ENCODE measurements around the gene DDX49.

Gene DDX49

GRCh38 chr19:18889949-18890745 lies 29.4 kb upstream of the DDX49 start:
- Histone ChIP-seq H3K9me3 (no peaks in the 10 kb centered on the region), H3K27me3 (ENCODE audit: low read depth) (no peaks in the 10 kb centered on the region), H3K36me3 (replicated peaks) (peaks cover 3% of the 10 kb centered on the region; the same call in 1 of the 2 replicates), H3K4me1 (no peaks in the 10 kb centered on the region), H3K4me3 (no peak overlapping the region)
- in situ Hi-C loops (cut with MboI; ENCODE audit: low sequenced_read_pairs), result no loop called here
- no peak for DNase-seq (ENCODE audit: low spot score in 2 of 2)

DNA sequence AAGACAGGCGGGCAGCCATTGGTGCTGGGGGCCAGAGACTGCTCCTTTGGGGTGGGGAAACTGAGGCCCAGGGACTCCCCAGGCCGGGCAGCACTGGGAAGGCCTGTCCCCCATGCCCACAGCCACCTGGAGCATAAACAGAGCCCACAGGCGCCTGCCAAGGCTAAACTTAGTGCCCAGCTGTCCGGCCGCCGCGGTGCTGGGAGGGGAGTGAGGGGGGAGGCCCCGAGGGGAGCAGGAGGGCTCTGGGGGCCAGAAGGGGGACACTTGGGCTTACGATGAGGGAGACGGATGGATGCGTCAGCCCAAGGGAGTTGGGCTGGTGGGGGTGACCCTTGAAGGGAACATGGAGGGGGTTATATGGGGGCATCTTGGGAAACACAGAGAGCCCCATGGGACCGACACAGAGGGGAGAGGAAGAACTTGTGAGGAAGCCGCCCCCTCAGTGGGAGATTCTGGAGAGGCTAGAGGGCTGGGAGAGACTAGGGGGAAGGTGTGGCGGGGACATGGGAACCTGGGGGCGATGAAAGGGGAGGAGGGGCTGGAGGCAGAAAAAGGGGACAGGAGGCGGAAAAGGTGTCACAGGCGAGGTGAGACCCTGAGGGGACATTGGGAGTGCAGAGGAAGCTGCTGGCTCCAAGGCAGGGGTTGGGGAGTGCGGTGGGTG lies 25.8 kb upstream of the DDX49 start:
- no peaks in the 10 kb centered on the region for H3K9me3 ChIP-seq
- DNase-seq (ENCODE audit: low spot score in 2 of 2), result no peak
- H3K4me3 ChIP-seq, result no peak overlapping the region
- no peaks in the 10 kb centered on the region for H3K27me3 ChIP-seq (ENCODE audit: low read depth)
- H3K36me3 ChIP-seq (replicated peaks), result no peaks in the 10 kb centered on the region
- no peaks in the 10 kb centered on the region for H3K4me1 ChIP-seq
- in situ Hi-C loops (cut with MboI; ENCODE audit: low sequenced_read_pairs), result no loop called here

- no peaks in the 10 kb centered on the region; the same call in 1 of the 2 replicates for H3K36me3 ChIP-seq (replicated peaks)
- no peaks in the 10 kb centered on the region for H3K27me3 ChIP-seq (ENCODE audit: low read depth)
- H3K4me1 ChIP-seq, result no peaks in the 10 kb centered on the region
- peak in 1 of 2 experiments; percentile 76 for DNase-seq (ENCODE audit: low spot score in 2 of 2)
- in situ Hi-C loops (cut with MboI; ENCODE audit: low sequenced_read_pairs), result no loop called here
- peak overlapping the region; percentile 49 for H3K4me3 ChIP-seq
- no peaks in the 10 kb centered on the region for H3K9me3 ChIP-seq
Measured at GRCh38 chr19:18894254-18895037, 25.1 kb upstream of the DDX49 start.

- Histone ChIP-seq H3K27me3 (ENCODE audit: low read depth) (no peaks in the 10 kb centered on the region), H3K4me3 (peak overlapping the region; percentile 49), H3K9me3 (no peaks in the 10 kb centered on the region), H3K4me1 (no peaks in the 10 kb centered on the region), H3K36me3 (replicated peaks) (no peaks in the 10 kb centered on the region; the same call in 1 of the 2 replicates)
- DNase-seq (ENCODE audit: low spot score in 2 of 2), result peak; percentile 27 to 77
- in situ Hi-C loops (cut with MboI; ENCODE audit: low sequenced_read_pairs), result no loop called here
Measured at GRCh38 chr19:18895038-18895823, 24.3 kb upstream of the DDX49 start.

DNA sequence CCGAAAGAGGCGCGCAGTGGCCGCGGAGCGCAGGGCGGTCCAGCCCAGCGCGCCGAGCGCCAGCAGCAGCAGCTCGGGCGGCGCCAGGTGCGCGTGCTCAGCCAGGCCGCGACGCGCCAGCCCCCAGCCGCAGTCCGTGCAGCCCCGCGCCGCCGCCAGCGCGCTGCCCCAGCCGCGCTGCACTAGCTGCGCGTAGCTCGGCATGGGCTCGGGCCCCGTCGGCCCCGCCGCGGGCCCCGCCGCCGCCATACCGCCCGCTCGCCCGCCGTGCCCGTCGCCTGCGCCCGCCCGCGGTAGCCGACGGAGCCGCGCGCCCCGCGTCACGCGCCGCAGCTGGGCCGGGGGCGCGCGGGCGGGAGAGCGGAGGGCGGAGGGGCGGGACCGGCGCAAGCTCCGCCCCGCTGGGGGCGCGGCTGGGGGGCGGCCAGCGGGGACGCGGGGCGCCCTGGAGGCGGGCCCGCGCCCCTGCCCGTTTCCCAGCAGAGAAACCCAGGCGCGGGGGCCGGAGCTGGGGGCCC lies 23.6 kb upstream of the DDX49 start, which contains the start of gene CERS1:
Gene CERS1, minus strand, starts transcription at position 335 of the 518 bp plus-strand sequence. Its CDS starts 86 bp downstream, at position 249.
- in situ Hi-C loops (cut with MboI; ENCODE audit: low sequenced_read_pairs), result no loop called here
- DNase-seq (ENCODE audit: low spot score in 2 of 2), result peak in 1 of 2 experiments; percentile 57
- Histone ChIP-seq H3K4me1 (no peaks in the 10 kb centered on the region), H3K27me3 (ENCODE audit: low read depth) (no peaks in the 10 kb centered on the region), H3K9me3 (no peaks in the 10 kb centered on the region), H3K36me3 (replicated peaks) (no peaks in the 10 kb centered on the region; the same call in 1 of the 2 replicates), H3K4me3 (peak within 1 kb of the TSS; percentile 49)

- no peak for DNase-seq (ENCODE audit: low spot score in 2 of 2)
- H3K27me3 ChIP-seq (ENCODE audit: low read depth), result no peaks in the 10 kb centered on the region
- no peak overlapping the region for H3K4me3 ChIP-seq
- no peaks in the 10 kb centered on the region for H3K9me3 ChIP-seq
- no peaks in the 10 kb centered on the region; the same call in 1 of the 2 replicates for H3K36me3 ChIP-seq (replicated peaks)
- no peaks in the 10 kb centered on the region for H3K4me1 ChIP-seq
- in situ Hi-C loops (cut with MboI; ENCODE audit: low sequenced_read_pairs), result no loop called here
Measured at GRCh38 chr19:18896421-18896841, 23.1 kb upstream of the DDX49 start.

GRCh38 chr19:18897094-18898029 lies 22.2 kb upstream of the DDX49 start:
- Histone ChIP-seq H3K4me1 (no peaks in the 10 kb centered on the region), H3K4me3 (no peak overlapping the region), H3K27me3 (ENCODE audit: low read depth) (no peaks in the 10 kb centered on the region), H3K9me3 (no peaks in the 10 kb centered on the region), H3K36me3 (replicated peaks) (no peaks in the 10 kb centered on the region; the same call in 1 of the 2 replicates)
- in situ Hi-C loops (cut with MboI; ENCODE audit: low sequenced_read_pairs), result no loop called here
- no peak for DNase-seq (ENCODE audit: low spot score in 2 of 2)

GRCh38 chr19:18898081-18898606 lies 21.4 kb upstream of the DDX49 start:
- in situ Hi-C loops (cut with MboI; ENCODE audit: low sequenced_read_pairs), result no loop called here
- Histone ChIP-seq H3K27me3 (ENCODE audit: low read depth) (no peaks in the 10 kb centered on the region), H3K36me3 (replicated peaks) (no peaks in the 10 kb centered on the region; the same call in 1 of the 2 replicates), H3K4me3 (no peak overlapping the region), H3K9me3 (no peaks in the 10 kb centered on the region), H3K4me1 (no peaks in the 10 kb centered on the region)
- DNase-seq (ENCODE audit: low spot score in 2 of 2), result no peak

DNA sequence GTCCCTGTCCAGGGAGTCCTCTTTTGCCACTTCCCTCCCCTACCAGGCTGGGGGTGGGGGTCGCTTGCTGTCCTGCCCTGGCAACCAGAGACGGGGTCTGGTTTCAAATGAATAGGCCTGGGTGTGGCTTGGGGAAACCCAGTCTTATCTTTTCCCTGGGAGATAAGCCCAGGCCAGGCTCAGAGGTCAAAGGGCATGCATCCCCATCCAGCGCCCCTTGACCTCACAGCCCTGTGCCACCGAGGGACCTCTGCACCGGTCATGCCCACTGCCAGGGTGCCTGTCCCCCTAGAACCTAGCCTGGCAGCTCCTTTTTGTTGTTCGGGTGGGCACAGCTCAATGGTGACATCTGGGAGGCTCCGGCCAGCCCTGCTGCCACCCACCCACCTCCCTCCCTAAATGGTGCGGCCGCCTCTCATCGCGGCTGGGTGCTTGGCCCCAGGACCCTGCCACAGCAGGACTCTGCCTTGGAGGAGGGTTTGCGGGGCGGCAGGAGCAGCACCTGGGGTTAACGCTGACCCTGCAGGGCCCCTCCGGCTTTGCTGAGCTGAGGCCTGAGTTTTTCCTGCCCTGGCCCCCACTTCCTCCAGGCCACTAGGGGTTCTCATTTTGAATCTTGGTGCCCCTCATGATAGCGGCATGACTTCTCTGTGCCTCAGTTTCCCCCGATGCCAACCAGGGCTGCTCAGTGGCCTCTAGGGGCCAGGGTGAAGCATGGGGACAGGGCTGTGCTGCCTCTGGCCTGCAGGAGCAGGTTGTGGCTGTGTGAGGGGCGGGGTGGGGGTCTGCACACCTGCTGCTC lies 20.7 kb upstream of the DDX49 start:
- no peak overlapping the region for H3K4me3 ChIP-seq
- H3K27me3 ChIP-seq (ENCODE audit: low read depth), result no peaks in the 10 kb centered on the region
- no peaks in the 10 kb centered on the region for H3K9me3 ChIP-seq
- H3K4me1 ChIP-seq, result no peaks in the 10 kb centered on the region
- in situ Hi-C loops (cut with MboI; ENCODE audit: low sequenced_read_pairs), result no loop called here
- DNase-seq (ENCODE audit: low spot score in 2 of 2), result no peak
- H3K36me3 ChIP-seq (replicated peaks), result no peaks in the 10 kb centered on the region; the same call in 1 of the 2 replicates

DNA sequence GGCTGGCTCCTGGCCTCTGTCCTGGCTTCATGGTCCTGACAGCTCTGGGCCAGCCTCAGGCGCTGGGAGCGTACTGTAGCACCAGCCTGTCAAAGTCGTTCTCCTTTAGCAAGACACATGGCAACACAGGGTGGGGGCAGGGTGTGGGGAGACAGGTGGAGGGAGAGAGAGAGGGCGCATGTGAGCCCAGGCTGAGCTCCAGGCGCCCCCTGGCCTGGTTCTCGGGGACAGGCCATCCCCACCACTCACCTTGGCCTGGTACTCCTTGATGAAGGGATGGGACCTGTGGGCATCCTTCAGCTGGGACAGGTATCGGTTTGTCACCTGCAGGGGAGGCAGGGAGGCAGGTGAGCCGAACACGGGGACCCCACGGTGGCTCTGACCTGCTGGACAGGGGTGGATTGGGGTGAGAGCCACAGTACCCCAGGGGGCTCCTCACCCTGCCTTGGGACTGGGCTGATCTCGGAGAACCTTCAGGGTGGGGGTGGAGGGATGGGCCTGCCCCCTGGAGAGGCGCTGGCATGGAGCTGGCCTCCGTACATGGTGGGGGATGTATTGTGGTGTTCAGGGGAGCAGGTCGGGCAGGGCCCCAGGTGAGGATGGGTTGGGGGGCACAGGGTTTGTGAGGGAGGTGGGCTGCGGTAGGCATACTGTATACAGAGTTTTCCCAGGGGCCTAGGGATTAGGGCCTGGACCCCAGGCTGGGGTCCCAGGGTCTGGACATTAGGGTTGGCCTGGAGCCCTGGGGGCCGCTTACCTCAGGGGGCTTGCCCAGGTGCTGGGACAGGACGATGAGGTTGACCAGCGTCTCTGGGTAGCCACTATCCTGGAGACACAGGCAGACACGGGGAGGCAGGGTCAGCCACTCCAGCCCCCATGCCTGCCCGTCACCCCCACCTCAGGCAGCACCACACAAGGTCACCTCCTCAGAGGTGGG lies 19.6 kb upstream of the DDX49 start:
- H3K27me3 ChIP-seq (ENCODE audit: low read depth), result no peaks in the 10 kb centered on the region
- no peaks in the 10 kb centered on the region for H3K4me1 ChIP-seq
- H3K9me3 ChIP-seq, result no peaks in the 10 kb centered on the region
- no peaks in the 10 kb centered on the region; the same call in 1 of the 2 replicates for H3K36me3 ChIP-seq (replicated peaks)
- in situ Hi-C loops (cut with MboI; ENCODE audit: low sequenced_read_pairs), result no loop called here
- no peak for DNase-seq (ENCODE audit: low spot score in 2 of 2)
- no peak overlapping the region for H3K4me3 ChIP-seq
